HG03469 (cell line): ENCODE results near the gene MED16.

Experiments used
- ATAC-seq: cut with Tn5 transposase; IDR thresholded peaks from one replicate; pipeline ENCODE4 v1.9.1; 2021; ENCODE audit warnings: mild to moderate bottlenecking, moderate library complexity, moderate number of reproducible peaks; ENCODE audit not compliant: unreplicated experiment

MED16 gene

DNA sequence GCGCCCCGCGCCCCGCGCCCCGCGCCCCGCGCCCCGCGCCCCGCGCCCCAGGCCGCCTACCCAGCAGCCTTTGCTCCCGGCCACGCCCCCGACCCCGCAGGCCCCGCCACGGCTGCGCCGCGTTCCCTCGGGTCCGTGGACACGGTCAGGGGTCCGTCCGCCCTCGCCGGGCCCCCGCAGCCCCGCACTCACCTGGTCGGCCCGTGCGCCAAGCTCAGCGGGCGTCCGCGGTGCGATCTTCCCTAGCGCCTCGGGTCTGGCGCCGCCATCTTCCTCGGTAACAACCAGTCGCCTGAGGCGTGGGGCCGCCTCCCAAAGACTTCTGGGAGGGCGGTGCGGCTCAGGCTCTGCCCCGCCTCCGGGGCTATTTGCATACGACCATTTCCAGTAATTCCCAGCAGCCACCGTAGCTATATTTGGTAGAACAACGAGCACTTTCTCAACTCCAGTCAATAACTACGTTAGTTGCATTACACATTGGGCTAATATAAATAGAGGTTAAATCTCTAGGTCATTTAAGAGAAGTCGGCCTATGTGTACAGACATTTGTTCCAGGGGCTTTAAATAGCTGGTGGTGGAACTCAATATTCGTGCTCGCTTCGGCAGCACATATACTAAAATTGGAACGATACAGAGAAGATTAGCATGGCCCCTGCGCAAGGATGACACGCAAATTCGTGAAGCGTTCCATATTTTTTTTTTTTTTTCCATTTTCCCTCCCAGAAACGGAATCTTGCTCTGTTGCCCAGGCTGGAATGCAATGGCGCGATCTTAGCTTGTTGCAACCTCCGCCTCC is at the start of gene MED16, which contains the start of gene RNU6-9:
Gene MED16 (minus strand): TSS at position 294 of the 796 bp plus-strand sequence. CDS start 2,056 bp downstream, outside the sequence.
Gene RNU6-9 (plus strand): TSS at position 591 of the 796 bp plus-strand sequence.
- peak; percentile 55 for ATAC-seq

DNA sequence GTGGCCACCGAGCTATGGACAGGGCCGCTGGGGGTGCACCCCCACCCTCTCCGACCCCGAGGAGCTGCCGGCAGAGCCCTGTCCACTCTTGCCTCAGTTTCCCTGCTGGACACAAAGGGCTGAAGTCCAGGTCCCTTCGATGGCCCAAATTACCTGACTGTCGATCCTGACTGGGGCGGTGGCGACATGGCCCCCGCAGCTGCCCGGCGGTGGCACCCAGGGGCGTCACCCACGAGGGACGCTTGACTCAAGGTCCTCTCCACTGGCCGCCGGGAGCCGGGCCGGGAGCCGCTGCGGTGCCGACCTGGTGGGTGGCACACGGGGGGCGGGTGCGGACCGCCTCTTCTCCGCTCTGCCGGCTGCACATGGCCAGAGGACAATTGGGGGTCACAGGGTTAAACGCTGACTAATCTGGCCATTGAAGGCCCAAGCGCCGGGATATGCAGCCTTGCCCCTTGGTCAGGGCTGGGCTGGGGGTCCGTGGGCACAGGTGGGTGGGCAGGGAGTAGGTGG is 49.2 kb upstream of the MED16 start:
- ATAC-seq: no peak

- ATAC-seq: peak; percentile 10
These were observed 48.5 kb upstream of the MED16 start for GRCh38 chr19:941292-942132.

DNA sequence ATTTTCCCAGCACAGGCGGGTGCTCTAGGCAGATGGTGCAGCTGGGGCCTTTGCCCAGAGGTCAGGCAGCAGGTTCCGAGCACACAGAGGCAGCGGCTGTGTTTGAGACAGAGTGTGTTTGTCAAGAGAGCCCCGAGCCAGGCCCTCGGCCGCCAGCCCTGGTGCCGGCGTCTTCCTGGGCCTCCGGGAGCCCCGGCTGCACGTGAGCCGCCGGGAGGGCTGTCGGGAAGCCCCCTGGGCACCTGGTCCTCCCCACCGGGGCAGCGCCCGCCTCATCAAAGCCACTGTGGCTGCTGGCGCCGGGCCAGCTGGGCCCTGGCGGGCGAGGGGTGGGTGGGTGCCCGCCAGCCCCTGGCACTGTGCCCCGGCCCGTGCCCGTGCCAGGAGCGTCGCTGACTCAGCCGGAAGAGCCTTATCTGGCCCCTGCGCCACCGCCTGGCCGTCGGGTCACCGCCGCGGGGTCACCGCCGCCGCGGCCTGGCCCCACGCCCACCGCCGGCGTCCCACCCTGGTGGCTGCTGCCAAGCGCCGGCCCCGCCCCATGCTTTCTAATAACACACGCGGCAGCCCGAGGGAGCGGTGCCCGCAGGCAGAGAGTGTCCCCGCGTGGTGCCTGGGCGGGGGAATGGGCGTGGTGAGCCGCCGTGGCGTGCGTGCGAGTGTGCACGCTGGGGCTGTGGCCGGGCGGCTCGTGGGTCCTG is 47.8 kb upstream of the MED16 start:
- peak; percentile 37 for ATAC-seq

DNA sequence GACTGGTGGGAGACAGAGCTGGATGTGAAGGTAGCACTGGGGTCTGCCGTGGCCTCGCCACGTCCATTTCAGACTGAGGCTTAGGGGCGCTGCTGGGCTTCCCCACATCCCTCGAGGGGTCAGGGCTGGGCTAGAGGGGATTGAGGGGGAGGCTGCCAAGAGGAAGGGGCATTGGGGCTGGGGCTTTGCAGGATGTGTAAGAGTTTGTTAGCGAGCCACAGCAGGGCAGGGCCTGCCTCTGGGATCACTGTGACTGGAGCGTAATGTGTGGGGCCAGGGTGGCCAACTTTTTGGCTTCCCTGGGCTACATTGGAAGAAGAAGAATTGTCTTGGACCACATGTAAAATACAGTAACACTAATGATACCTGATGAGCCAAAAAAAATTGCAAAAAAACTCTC is 46.9 kb upstream of the MED16 start:
- ATAC-seq: no peak

DNA sequence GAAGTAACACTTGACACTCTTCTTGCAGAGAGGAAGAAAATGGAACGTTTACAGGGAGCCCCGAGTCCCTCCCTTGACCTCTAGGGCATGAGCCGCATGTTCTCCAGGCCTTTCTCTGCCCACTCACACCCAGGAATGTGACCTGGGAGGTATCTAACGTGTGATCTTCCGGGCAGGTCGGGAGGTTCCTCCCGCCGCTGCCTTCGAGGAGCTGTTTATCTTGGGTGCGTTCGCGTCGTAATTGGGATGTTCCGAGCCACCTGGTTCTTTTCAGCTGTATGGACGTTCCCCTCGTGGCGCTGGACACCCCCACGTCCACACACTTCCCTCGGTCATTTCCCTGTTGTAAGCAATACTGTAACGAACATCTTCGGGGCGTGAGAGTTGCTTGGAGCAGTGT is 46.5 kb upstream of the MED16 start:
- no peak for ATAC-seq

DNA sequence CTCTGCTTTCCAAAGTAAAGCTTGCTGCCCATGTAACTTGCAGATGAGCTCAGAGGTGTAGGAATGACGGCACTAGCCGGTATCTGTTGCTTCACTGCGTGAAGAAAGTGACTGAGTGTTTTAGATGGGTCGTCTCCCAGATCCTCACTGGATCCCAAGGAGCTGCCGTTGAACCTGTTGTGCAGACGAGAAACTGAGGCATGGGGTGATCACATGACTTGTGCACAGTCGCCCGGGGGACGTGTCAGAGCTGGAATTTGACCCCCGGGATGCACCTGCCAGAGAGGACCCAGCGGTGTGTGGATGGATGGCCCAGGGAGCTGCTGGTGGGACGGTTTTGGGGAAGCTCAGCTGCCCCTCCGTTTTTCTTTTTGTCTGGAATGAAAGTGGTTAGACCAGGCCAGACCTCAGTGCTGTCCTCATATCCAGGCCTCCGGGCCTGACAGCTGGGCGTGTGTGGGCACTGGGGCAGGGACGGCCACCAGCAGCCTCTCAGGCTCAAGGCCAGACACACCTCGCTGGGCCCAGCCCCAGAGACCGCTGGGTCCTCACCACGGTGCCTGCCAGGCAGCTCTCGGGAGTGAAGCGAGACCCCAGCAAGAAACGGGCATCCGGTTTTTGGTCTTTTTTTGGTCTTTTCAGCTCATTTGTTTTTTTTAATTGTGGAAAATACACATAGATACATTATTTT is 45.4 kb upstream of the MED16 start:
- ATAC-seq: no peak

DNA sequence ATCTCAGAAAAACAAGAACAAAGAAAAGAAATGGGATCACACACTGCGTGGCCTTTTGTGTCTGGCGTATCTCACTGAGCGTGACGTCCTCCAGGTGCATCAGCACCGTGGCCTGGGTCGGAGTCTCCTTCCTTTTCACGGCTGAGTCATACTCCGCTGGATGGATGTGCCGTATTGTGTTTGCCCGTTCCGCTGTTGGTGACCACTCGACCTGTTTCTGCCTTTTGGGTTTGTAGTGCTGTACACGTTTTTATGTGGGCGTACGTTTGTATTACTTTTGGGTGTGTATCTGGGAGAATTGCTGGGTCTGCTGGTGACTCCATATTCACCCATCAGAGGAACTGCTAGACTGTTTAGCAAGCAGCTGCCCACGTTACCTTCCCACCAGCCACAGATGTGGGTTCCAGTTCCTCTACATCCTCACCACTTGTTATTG is 44.3 kb upstream of the MED16 start:
- no peak for ATAC-seq

GRCh38 chr19:936175-936546 is 43.2 kb upstream of the MED16 start:
- ATAC-seq: no peak

DNA sequence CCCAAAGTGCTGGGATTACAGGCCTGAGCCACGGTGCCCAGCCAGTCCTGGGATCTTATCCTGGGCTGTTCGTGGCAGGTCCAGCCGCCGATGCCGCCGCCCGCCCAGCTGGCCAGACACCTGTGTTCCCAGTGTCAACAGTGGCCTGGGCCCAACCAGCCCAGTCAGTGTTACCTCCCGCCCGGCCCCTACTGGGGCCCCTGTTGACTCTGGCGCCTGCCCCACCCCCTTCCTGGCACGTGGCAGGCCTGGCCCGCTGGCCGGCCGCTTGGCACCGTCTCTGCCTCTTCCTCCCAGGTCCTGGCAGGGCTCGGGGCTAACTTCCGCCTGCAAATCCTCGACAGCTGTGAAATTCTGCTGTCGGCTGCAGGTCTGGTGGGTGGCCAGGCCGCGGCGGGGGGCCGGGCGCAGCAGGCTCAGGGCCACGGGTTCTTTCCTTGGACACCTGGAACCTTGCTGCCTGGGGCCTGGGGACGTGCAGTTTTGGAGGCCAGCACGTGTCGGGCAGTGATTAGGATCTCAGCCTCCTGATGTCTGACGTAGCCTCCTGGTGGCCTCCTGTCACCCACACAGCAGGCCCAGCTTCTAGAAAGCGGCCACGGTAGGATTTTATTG is 42.0 kb upstream of the MED16 start:
- no peak for ATAC-seq

DNA sequence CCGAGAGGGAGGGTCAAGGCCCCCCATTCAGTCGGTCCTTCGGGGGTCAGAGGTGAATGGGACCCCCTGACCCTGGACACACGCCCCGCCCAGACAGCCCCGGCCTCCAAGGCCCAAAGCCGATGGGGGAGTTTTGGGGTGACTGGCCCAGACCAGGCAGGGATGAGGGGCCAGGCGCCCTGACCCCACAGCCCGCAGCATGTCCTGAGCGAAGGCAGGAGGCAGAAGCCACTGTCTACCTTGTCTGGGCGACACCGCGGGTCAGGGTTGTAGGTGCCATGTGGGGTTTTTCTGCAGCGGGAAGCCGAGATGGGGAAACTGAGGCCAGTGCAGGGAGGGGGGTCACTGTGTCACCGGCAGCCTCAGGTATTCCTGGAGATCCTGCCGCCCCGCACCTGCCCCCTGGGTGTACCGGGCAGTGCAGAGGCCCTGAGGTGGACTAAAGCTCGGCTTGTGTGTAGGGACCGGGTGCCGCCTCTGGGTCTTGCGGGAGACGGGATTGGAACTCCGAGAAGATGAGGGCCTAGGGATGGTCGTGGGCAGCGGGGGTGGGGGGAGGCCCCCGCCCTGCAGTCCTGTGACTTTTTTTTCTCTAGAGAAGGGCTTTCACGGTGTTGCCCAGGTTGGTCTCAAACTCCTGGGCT is 41.3 kb upstream of the MED16 start:
- no peak for ATAC-seq

GRCh38 chr19:933553-933882 is 40.5 kb upstream of the MED16 start:
- no peak for ATAC-seq

DNA sequence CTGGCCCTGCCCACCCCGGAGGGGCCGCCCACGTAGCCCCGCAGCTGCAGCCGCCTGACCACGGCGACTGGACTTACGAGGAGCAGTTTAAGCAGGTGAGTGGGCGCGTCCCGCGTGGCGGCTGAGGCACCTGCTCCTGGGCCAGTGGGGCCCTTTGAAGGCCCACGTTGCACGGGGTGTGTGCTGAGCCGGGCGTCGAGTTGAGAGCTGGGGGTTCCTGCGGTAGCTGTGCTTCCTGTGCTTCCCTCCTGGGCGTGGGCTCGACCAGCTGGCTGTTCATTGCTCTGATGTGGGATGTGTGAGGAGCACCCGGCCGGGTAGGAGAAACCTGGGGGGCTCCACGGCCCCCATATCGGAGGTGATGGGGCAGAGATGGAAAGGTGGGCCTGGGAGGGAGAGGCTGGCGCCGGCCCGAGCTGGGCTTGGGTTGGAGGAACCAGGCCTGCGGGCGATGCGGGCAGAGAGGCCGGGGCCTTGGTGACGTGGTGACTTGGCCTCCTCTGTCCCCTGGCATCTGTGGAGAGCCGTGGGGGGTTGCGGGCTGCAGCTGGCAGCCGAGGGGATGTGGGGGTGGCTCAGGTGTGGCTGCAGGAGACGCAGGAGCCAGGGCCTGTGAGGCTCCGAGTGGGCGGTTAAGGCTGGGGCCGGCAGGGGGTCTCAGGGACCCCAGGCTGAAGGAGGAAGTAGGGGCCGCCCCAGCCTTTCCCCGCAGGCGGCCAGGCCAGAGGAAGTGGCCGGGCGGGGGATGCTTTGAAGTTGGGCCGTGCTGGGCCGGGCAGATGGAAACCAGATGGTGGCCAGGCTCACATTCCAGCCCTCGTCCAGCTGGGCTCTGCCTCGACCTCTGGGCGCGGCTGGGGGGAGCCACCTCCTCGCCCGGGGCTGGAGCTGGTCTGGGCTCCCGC is 39.9 kb upstream of the MED16 start:
- no peak for ATAC-seq

DNA sequence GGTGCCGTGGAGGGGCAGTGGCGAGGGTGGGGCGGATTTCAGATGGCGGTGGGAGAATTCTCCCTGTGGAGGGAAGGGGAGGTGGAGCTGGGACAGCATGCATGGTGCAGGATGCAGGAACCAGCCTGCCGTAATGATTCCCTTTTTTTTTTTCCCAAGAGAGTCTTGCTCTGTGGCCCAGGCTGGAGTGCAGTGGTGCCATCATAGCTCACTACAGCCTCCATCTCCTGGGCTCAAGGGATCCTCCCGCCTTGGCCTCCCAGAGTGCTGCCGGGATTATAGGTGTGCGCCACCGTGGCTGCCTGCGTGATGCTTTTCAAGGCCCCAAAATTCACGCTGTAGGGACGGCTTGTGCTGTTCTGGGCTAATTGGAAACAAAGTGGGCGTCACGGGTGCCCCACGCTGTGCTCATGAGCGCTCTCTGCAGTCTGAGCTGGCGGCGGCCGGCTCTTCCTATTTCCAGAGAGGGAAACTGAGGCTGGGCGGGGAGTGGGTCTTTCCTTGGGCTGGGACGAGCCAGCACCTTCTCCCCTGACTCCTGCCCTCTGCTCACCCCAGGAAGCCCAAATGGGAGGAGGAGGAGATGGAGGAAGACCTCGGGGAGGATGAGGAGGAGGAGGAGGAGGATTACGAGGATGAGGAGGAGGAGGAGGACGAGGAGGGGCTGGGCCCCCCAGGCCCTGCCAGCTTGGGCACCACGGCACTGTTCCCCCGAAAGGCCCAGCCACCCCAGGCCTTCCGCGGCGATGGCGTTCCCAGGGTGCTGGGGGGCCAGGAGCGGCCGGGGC is 39.1 kb upstream of the MED16 start:
- ATAC-seq: no peak

- no peak for ATAC-seq
These were observed 36.9 kb upstream of the MED16 start for GRCh38 chr19:929891-930258.

- no peak for ATAC-seq
These were observed 36.4 kb upstream of the MED16 start for GRCh38 chr19:929203-929890.

- no peak for ATAC-seq
These were observed 35.6 kb upstream of the MED16 start for GRCh38 chr19:928471-929202.
